ENCODE measurements around the gene SRP54.

- TF ChIP-seq CTCF (IDR thresholded peaks at IDR 0.05; ENCODE audit: low read depth, low read length, missing input control) (no peak), ZBTB33 (IDR thresholded peaks at IDR 0.05) (no peak), EGR1 (IDR thresholded peaks at IDR 0.05; ENCODE audit: low read depth in 2 of 2) (no peak), GABPA (IDR thresholded peaks at IDR 0.05 in 1 of 2, conservative IDR thresholded peaks at IDR 0.05 in 1 of 2) (no peak), YY1 (IDR thresholded peaks at IDR 0.05) (no peak), TAF1 (conservative IDR thresholded peaks at IDR 0.05) (no peak), SP1 (IDR thresholded peaks at IDR 0.05) (no peak), ATF3 (IDR thresholded peaks at IDR 0.05) (no peak), JUND (IDR thresholded peaks at IDR 0.05) (no peak), REST (IDR thresholded peaks at IDR 0.05) (no peak)
These were observed 69.0 kb downstream of the SRP54 start for GRCh38 chr14:35051796-35052195.

All from liver (tissue), 3 donors.